Esophagus squamous epithelium (tissue), 5 donors: ENCODE results near the gene ADARB2. TPM values are rescaled to one million over a fixed set of nuclear protein-coding genes. Genes with fewer than 3 reads are reported as not detected.

Experiments
- DNase-seq: peaks from one replicate; lab custom pipeline; 2025; lab: John Stamatoyannopoulos, UW
- H3K27ac ChIP-seq, 4 donors: fragments of 200-600 bp; sonication (generic); one replicate each; pipeline ENCODE4 v1.5.1; 2016 to 2019; ENCODE audit warnings: mild to moderate bottlenecking in 1 of 4
- H3K27me3 ChIP-seq, 4 donors: fragments of 200-600 bp; sonication (generic); 1 replicate in 3 of 4; 2 replicates in 1 of 4; pipeline versions ENCODE4 v1.5.1 to v1.6.0; 2017 to 2021; ENCODE audit warnings: antibody characterized with exemption in 1 of 4
- H3K36me3 ChIP-seq, 3 donors: fragments of 200-600 bp; sonication (generic); one replicate each; pipeline ENCODE4 v1.5.1; 2016 to 2019
- H3K4me1 ChIP-seq, 3 donors: fragments of 200-600 bp; sonication (generic); one replicate each; pipeline ENCODE4 v1.5.1; 2017 to 2019
- H3K4me3 ChIP-seq, 4 donors: fragments of 200-600 bp; sonication (generic); 1 replicate in 3 of 4; 2 replicates in 1 of 4; pipeline ENCODE4 v1.5.1; 2016 to 2019; ENCODE audit warnings: mild to moderate bottlenecking in 2 of 4, moderate library complexity in 1 of 4
- H3K9me3 ChIP-seq, 3 donors: fragments of 200-600 bp; sonication (generic); one replicate each; pipeline ENCODE4 v1.5.1; 2016 to 2019
- POLR2A ChIP-seq, 4 donors: fragments of 450-650 bp; IDR thresholded peaks; one replicate each; pipeline ENCODE4 v1.6.1; 2017; ENCODE audit warnings: antibody characterized with exemption in 4 of 4, mild to moderate bottlenecking in 4 of 4, moderate library complexity in 3 of 4
- WGBS, 2 donors: methylation state at CpG; one replicate each; pipeline ENCODE4 v1.1.5; 2018; 5-methylcytosine and 5-hydroxymethylcytosine counted together
- intact Hi-C: fragments of 100-400 bp; cut with DNase I; formaldehyde crosslinking; loops from one replicate; pipeline ENCODE4 v1.15.0; 2022
- total RNA-seq, 4 donors: library from RNA; depleted of rRNA; stranded (reverse); fragments of >200 nt; gene quantifications; one replicate each; pipeline ENCODE4 v1.1.0, GENCODE V29; 2016
- TF ChIP-seq, protein P1 (sequence below), 6 experiments: fragments of 450-650 bp in 4 of 6; fragments of 200-600 bp in 2 of 6; sonication (generic) in 2 of 6; IDR thresholded peaks; one replicate each; pipeline ENCODE4 v1.5.1; 2016 to 2019; ENCODE audit warnings: antibody characterized with exemption in 6 of 6, mild to moderate bottlenecking in 4 of 6, moderate library complexity in 4 of 6
- donor health status: DM: yes; HTN: yes; CAD: no.

ADARB2 gene
- total RNA-seq, 4 donors from 2014 or later, result 0.21 to 3.5 (median 1.5) TPM

DNA sequence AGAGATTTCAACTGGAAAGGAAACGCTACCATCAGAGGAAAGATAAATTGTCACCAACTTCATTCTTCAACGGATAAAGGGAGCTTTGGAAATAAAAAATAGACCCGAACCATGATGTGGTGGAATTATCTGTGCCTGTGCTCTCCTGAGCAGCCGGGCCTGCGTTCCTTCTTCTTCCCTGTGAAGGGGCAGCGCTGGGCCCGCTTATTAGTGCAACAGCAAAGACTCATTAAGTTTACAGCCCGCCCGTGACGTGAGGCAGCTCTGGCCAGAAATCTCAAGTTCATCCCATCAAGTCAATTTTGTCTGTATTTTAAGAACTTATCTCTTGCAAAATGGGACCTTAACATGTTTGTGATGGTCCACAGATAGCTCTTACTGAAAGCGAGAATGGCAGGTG, 193.7 kb downstream of the ADARB2 start:
- H3K36me3 ChIP-seq, result no peaks in the 10 kb centered on the region
- no peak for DNase-seq
- no peak overlapping the region for H3K27ac ChIP-seq
- no peak for TF ChIP-seq POLR2A (IDR thresholded peaks at IDR 0.05)
- TF ChIP-seq, protein P1, sequence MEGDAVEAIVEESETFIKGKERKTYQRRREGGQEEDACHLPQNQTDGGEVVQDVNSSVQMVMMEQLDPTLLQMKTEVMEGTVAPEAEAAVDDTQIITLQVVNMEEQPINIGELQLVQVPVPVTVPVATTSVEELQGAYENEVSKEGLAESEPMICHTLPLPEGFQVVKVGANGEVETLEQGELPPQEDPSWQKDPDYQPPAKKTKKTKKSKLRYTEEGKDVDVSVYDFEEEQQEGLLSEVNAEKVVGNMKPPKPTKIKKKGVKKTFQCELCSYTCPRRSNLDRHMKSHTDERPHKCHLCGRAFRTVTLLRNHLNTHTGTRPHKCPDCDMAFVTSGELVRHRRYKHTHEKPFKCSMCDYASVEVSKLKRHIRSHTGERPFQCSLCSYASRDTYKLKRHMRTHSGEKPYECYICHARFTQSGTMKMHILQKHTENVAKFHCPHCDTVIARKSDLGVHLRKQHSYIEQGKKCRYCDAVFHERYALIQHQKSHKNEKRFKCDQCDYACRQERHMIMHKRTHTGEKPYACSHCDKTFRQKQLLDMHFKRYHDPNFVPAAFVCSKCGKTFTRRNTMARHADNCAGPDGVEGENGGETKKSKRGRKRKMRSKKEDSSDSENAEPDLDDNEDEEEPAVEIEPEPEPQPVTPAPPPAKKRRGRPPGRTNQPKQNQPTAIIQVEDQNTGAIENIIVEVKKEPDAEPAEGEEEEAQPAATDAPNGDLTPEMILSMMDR (IDR thresholded peaks at IDR 0.05), result no peak
- intact Hi-C loops, result no loop called here
- H3K4me3 ChIP-seq, result no peak overlapping the region
- H3K4me1 ChIP-seq, result no peaks in the 10 kb centered on the region
- WGBS, 2 donors, result 86 to 94% methylated on average over 11 of the region's 11 CpGs
- no peaks in the 10 kb centered on the region for H3K27me3 ChIP-seq
- no peaks in the 10 kb centered on the region for H3K9me3 ChIP-seq

DNA sequence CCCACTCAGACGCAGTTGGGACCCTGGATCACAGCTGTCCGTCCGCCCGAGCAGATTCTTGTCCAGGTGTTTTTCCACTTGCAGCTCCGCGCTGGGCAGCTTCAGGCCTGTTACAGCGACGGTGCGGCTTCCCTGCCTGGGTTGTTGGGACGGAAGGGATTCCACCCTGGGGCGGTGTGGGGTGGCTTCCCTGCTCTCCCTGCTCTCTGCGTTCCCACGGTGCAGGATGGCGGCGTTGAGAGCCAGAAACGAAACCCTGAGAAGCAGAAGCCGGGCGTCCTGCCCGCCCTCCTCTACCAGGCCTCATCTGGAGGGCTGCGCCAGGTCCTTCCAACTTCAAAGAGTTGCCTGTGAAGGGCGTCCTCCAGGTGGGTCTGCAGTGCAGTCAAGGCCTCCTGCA, 194.4 kb downstream of the ADARB2 start:
- no peak for TF ChIP-seq POLR2A (IDR thresholded peaks at IDR 0.05)
- TF ChIP-seq, protein P1 (IDR thresholded peaks at IDR 0.05), result no peak
- H3K27ac ChIP-seq, result no peak overlapping the region
- DNase-seq, result no peak
- H3K9me3 ChIP-seq, result no peaks in the 10 kb centered on the region
- 96 to 97% methylated on average over 4 to 10 of the region's 21 CpGs for WGBS, 2 donors
- no peaks in the 10 kb centered on the region for H3K4me1 ChIP-seq
- intact Hi-C loops, result no loop called here
- H3K36me3 ChIP-seq, result no peaks in the 10 kb centered on the region
- H3K27me3 ChIP-seq, result no peaks in the 10 kb centered on the region
- H3K4me3 ChIP-seq, result no peak overlapping the region

DNA sequence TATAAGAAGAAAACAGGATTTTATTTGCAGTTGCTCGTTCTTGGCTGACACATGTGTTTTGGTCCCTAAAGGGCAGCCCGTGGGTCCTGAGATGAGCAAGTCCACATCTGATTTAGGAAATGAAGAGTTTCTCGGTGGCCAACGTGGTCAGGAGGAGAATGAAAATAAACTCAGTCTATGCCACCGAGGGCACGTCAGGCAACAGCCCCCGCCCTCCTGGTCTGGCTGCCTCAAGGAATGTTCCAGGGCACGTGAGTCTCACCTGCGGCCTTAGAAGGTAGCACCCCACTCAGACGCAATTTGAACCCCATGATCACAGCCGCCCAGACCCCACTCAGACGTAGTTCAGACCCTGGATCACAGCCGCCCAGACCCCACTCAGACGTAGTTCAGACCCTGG, 197.2 kb downstream of the ADARB2 start:
- WGBS, 2 donors, result 83 to 87% methylated on average over 8 to 10 of the region's 14 CpGs
- Histone ChIP-seq H3K27ac (no peak overlapping the region), H3K36me3 (no peaks in the 10 kb centered on the region), H3K9me3 (no peaks in the 10 kb centered on the region), H3K4me1 (peaks cover 0 to 17% (median 4%) of the 10 kb centered on the region in 3 donors), H3K27me3 (no peaks in the 10 kb centered on the region), H3K4me3 (no peak overlapping the region)
- DNase-seq, result no peak
- intact Hi-C loops, result no loop called here
- TF ChIP-seq POLR2A (IDR thresholded peaks at IDR 0.05), result no peak
- TF ChIP-seq, protein P1 (IDR thresholded peaks at IDR 0.05), result no peak

DNA sequence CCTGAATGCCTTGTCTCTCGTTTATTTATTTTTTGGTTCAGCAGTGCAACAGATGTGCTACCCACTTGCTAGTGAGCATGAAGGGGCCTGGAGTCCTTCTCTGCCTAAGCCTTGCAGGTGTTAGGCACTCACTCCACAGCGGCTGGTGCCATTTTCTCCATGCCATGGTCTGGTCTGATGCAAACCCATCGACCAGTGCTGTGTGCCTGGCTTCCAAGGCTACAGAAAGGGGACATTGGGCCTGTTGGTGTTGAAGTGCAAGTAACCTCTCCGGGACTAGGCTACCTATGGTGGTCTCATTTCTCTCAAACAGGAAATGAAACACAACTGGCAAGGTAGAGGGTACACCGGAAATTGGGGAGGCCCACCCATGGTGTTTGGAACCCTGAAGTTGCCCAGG, 198.1 kb downstream of the ADARB2 start:
- H3K4me3 ChIP-seq, result no peak overlapping the region
- peaks cover 0 to 24% (median 4%) of the 10 kb centered on the region in 3 donors for H3K4me1 ChIP-seq
- DNase-seq, result no peak
- no peak overlapping the region for H3K27ac ChIP-seq
- H3K27me3 ChIP-seq, result no peaks in the 10 kb centered on the region
- TF ChIP-seq, protein P1 (IDR thresholded peaks at IDR 0.05), result no peak
- TF ChIP-seq POLR2A (IDR thresholded peaks at IDR 0.05), result no peak
- 75 to 84% methylated on average over 3 to 4 of the region's 5 CpGs for WGBS, 2 donors
- intact Hi-C loops, result no loop called here
- no peaks in the 10 kb centered on the region for H3K36me3 ChIP-seq
- H3K9me3 ChIP-seq, result no peaks in the 10 kb centered on the region

DNA sequence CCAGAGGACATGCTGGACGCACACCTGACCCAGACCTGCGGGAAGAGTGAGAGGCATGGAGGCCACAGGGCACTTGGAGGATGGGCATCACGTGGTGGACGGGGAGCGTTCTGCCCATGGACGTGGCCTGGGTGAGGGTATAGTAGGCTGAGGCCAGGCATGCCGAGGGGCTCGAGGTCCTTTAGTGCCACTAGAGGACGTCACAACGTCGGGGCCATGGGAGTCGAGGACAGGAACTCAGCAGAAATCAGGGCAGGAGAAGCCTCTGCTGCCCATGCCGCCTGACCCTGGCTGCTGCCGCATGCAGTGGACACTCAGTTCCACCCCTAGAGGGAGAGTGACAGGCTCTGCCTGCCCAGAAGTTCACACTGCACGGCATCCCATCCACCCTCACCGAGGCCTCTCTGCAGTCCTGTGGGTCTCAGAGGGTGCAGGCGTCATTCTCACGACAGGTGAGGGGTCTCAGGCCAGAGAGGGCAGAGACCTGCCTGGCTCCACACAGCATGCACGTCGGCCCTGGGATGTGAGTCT, 198.7 kb downstream of the ADARB2 start:
- Histone ChIP-seq H3K4me1 (peaks cover 0 to 30% (median 4%) of the 10 kb centered on the region in 3 donors), H3K36me3 (no peaks in the 10 kb centered on the region), H3K27ac (no peak overlapping the region), H3K9me3 (no peaks in the 10 kb centered on the region), H3K4me3 (no peak overlapping the region), H3K27me3 (no peaks in the 10 kb centered on the region)
- intact Hi-C loops, result no loop called here
- no peak for TF ChIP-seq POLR2A (IDR thresholded peaks at IDR 0.05)
- TF ChIP-seq, protein P1 (IDR thresholded peaks at IDR 0.05), result no peak
- 40 to 80% methylated on average over 1 to 14 of the region's 20 CpGs for WGBS, 2 donors
- no peak for DNase-seq
